Measurements from ENCODE around the gene F11. TPM values are rescaled to one million over a fixed set of nuclear protein-coding genes. Genes with fewer than 3 reads are reported as not detected.

The F11 gene
- polyA plus RNA-seq, 1 experiment, result not detected

- no peak for DNase-seq (ENCODE audit: low read depth)
- CTCF ChIA-PET, result no interaction called here
- no peak for TF ChIP-seq CTCF (IDR thresholded peaks at IDR 0.05; ENCODE audit: insufficient read depth, low read depth, low read length)
- Histone ChIP-seq H3K36me3 (ENCODE audit: control insufficient read depth, insufficient read depth, low read length) (no peaks in the 10 kb centered on the region), H3K4me3 (ENCODE audit: low read depth, low read length) (no peak overlapping the region), H3K27me3 (ENCODE audit: control insufficient read depth, insufficient read depth, low read length) (no peaks in the 10 kb centered on the region)
- POLR2A ChIA-PET, result no interaction called here
These were observed 39.3 kb upstream of the F11 start for GRCh38 chr4:186226521-186227189.

GRCh38 chr4:186227221-186227620, 38.8 kb upstream of the F11 start, which contains the start of gene KLKB1:
TSS of gene KLKB1 (plus strand) at chr4:186227507. CDS start at chr4:186228196, 689 bp downstream.
- ChIA-PET POLR2A (no interaction called here), CTCF (no interaction called here)
- TF ChIP-seq CTCF (IDR thresholded peaks at IDR 0.05; ENCODE audit: insufficient read depth, low read depth, low read length), result no peak

GRCh38 chr4:186227744-186228513, 38.1 kb upstream of the F11 start:
- POLR2A ChIA-PET, result no interaction called here
- CTCF ChIA-PET, result no interaction called here
- Histone ChIP-seq H3K27me3 (ENCODE audit: control insufficient read depth, insufficient read depth, low read length) (no peaks in the 10 kb centered on the region), H3K4me3 (ENCODE audit: low read depth, low read length) (no peak overlapping the region), H3K36me3 (ENCODE audit: control insufficient read depth, insufficient read depth, low read length) (no peaks in the 10 kb centered on the region)
- DNase-seq (ENCODE audit: low read depth), result no peak
- TF ChIP-seq CTCF (IDR thresholded peaks at IDR 0.05; ENCODE audit: insufficient read depth, low read depth, low read length), result no peak

More at GRCh38 chr4:186227221-186227620, 38.8 kb upstream of the F11 start, which contains the start of gene KLKB1:
- H3K27me3 ChIP-seq (ENCODE audit: control insufficient read depth, insufficient read depth, low read length), result no peaks in the 10 kb centered on the region
- DNase-seq (ENCODE audit: low read depth), result no peak
- no peak within 1 kb of the TSS for H3K4me3 ChIP-seq (ENCODE audit: low read depth, low read length)
- no peaks in the 10 kb centered on the region for H3K36me3 ChIP-seq (ENCODE audit: control insufficient read depth, insufficient read depth, low read length)

GRCh38 chr4:186228514-186228894, 37.5 kb upstream of the F11 start:
- no peak overlapping the region for H3K4me3 ChIP-seq (ENCODE audit: low read depth, low read length)
- DNase-seq (ENCODE audit: low read depth), result no peak
- no peaks in the 10 kb centered on the region for H3K36me3 ChIP-seq (ENCODE audit: control insufficient read depth, insufficient read depth, low read length)
- no peak for TF ChIP-seq CTCF (IDR thresholded peaks at IDR 0.05; ENCODE audit: insufficient read depth, low read depth, low read length)
- H3K27me3 ChIP-seq (ENCODE audit: control insufficient read depth, insufficient read depth, low read length), result no peaks in the 10 kb centered on the region
- CTCF ChIA-PET, result no interaction called here
- POLR2A ChIA-PET, result no interaction called here

- ChIA-PET CTCF (no interaction called here), POLR2A (no interaction called here)
- Histone ChIP-seq H3K27me3 (ENCODE audit: control insufficient read depth, insufficient read depth, low read length) (no peaks in the 10 kb centered on the region), H3K4me3 (ENCODE audit: low read depth, low read length) (no peak overlapping the region), H3K36me3 (ENCODE audit: control insufficient read depth, insufficient read depth, low read length) (no peaks in the 10 kb centered on the region)
- no peak for TF ChIP-seq CTCF (IDR thresholded peaks at IDR 0.05; ENCODE audit: insufficient read depth, low read depth, low read length)
- DNase-seq (ENCODE audit: low read depth), result no peak
These were observed 31.6 kb upstream of the F11 start for GRCh38 chr4:186234367-186234766.
